Fibroblast of lung (primary cell): ENCODE measurements around the gene PALLD. TPM values are rescaled to one million over a fixed set of nuclear protein-coding genes. Genes with fewer than 3 reads are reported as not detected.
A peak's percentile ranks its signal among the peaks of the same experiment; 100 is the strongest.

ENCODE experiments used
- DNase-seq, 2 donors: peaks; one replicate each; pipeline versions ENCODE4 v3.0.0 to v3.0.0-alpha.2; 2010; ENCODE audit warnings: low read depth in 2 of 2
- H2AFZ ChIP-seq: 2 replicates; pipeline ENCODE4 v1.5.1; 2012; ENCODE audit warnings: low read length, control low read depth, inconsistent platforms
- H3K27ac ChIP-seq: 2 replicates; pipeline ENCODE4 v1.5.1; 2011; ENCODE audit warnings: low read length, control low read depth; ENCODE audit not compliant: insufficient read depth
- H3K27me3 ChIP-seq: 2 replicates; pipeline ENCODE4 v1.5.1; 2011; ENCODE audit warnings: mild to moderate bottlenecking, low read length; ENCODE audit not compliant: control insufficient read depth, insufficient read depth
- H3K36me3 ChIP-seq: 2 replicates; pipeline ENCODE4 v1.5.1; 2011; ENCODE audit warnings: low read length; ENCODE audit not compliant: control insufficient read depth, insufficient read depth
- H3K4me1 ChIP-seq: 2 replicates; pipeline ENCODE4 v1.5.1; 2011; ENCODE audit warnings: low read length; ENCODE audit not compliant: control insufficient read depth, insufficient read depth; ENCODE audit errors: extremely low read depth
- H3K4me2 ChIP-seq: 2 replicates; pipeline ENCODE4 v1.5.1; 2011; ENCODE audit warnings: low read length, control low read depth; ENCODE audit not compliant: insufficient read depth; ENCODE audit errors: extremely low read depth
- H3K4me3 ChIP-seq, 4 experiments: fragments of 200-600 bp in 1 of 4; sonication (generic) in 1 of 4; replicated peaks in 1 of 4; 2 replicates each; pipeline ENCODE4 v1.5.1; 2011 to 2016; ENCODE audit warnings: low read length in 4 of 4, low read depth in 3 of 4, mild to moderate bottlenecking in 3 of 4, control low read depth in 2 of 4, inconsistent platforms in 1 of 4, mixed read lengths in 1 of 4; ENCODE audit not compliant: insufficient read depth in 1 of 4; ENCODE audit errors: control extremely low read depth in 1 of 4
- H3K79me2 ChIP-seq: 2 replicates; pipeline ENCODE4 v1.5.1; 2012; ENCODE audit warnings: mild to moderate bottlenecking, low read length, inconsistent platforms; ENCODE audit not compliant: control insufficient read depth, insufficient read depth
- H3K9ac ChIP-seq: 2 replicates; pipeline ENCODE4 v1.5.1; 2011; ENCODE audit warnings: mild to moderate bottlenecking, low read length, control low read depth; ENCODE audit not compliant: insufficient read depth
- H3K9me3 ChIP-seq: 2 replicates; pipeline ENCODE4 v1.5.1; 2012; ENCODE audit warnings: low read depth, low read length; ENCODE audit not compliant: control insufficient read depth, insufficient read depth
- H4K20me1 ChIP-seq: 2 replicates; pipeline ENCODE4 v1.5.1; 2011; ENCODE audit warnings: low read length; ENCODE audit not compliant: control insufficient read depth, insufficient read depth; ENCODE audit errors: extremely low read depth
- EZH2 ChIP-seq: IDR thresholded peaks from 2 replicates; pipeline ENCODE4 v1.5.1; 2012; ENCODE audit warnings: low read length, control low read depth, mild to moderate bottlenecking; ENCODE audit errors: missing control alignments
- polyA plus RNA-seq, 2 donors: library from polyadenylated mRNA; depleted of rRNA in 1 of 2; stranded (reverse) in 1 of 2; unstranded in 1 of 2; fragments of >200 nt; gene quantifications; 2 replicates each; pipeline ENCODE4 v1.2.1, GENCODE V29; 2011 to 2012; ENCODE audit warnings: missing spikeins in 1 of 2
- total RNA-seq: library from RNA; depleted of rRNA; stranded (reverse); fragments of >200 nt; gene quantifications from 2 replicates; pipeline ENCODE4 v1.2.1, GENCODE V29; 2014
- TF ChIP-seq, protein P1 (sequence below), 2 donors: IDR thresholded peaks in 1 of 2; conservative IDR thresholded peaks in 1 of 2; 1 replicate in 1 of 2; 2 replicates in 1 of 2; pipeline ENCODE4 v1.5.1; 2011 to 2012; ENCODE audit warnings: low read length in 2 of 2, control low read depth in 1 of 2, inconsistent platforms in 1 of 2, low read depth in 1 of 2, mild to moderate bottlenecking in 1 of 2

The PALLD gene
- total and polyA plus RNA-seq, 2 donors (not counting 1 experiment from before 2014, with no cell fraction given): 200 to 205 TPM

DNA sequence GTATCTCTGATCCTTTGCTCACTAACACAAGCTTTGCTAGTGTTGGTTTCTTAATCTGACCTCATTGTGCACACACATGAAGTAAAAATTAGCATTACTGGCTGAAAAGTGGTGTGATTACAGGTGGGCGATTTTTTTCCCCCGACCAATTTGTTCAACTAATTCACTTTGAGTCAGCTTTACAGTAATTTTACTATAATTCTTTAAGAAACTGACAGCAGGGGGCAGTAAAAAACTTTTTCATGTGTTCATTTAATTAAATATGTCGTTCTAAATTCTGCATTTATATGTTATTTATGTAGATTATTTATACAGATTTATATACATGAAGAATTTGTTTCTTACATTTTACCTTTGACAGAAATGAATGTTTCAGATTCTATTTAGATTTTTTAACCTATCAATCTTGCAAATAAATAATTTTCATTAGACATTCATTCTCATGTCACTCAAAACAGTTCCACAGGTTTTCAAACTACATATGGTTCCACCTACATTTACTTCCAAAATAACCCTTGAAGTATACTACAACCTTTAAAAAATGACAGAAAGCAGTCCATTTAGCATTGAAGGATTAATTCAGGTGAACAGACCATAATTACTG lies 17.5 kb downstream of the PALLD start:
- Histone ChIP-seq H3K27ac (no peak overlapping the region), H3K27me3 (no peaks in the 10 kb centered on the region), H3K4me2 (no peak overlapping the region), H3K36me3 (no peaks in the 10 kb centered on the region), H2AFZ (no peak overlapping the region), H3K4me1 (no peaks in the 10 kb centered on the region), H3K9ac (no peak overlapping the region), H3K4me3 (no peak overlapping the region), H3K79me2 (no peaks in the 10 kb centered on the region), H3K9me3 (no peaks in the 10 kb centered on the region), H4K20me1 (no peaks in the 10 kb centered on the region)
- DNase-seq: peak; percentile 29 to 70
- no peak for TF ChIP-seq EZH2
- TF ChIP-seq, protein P1, sequence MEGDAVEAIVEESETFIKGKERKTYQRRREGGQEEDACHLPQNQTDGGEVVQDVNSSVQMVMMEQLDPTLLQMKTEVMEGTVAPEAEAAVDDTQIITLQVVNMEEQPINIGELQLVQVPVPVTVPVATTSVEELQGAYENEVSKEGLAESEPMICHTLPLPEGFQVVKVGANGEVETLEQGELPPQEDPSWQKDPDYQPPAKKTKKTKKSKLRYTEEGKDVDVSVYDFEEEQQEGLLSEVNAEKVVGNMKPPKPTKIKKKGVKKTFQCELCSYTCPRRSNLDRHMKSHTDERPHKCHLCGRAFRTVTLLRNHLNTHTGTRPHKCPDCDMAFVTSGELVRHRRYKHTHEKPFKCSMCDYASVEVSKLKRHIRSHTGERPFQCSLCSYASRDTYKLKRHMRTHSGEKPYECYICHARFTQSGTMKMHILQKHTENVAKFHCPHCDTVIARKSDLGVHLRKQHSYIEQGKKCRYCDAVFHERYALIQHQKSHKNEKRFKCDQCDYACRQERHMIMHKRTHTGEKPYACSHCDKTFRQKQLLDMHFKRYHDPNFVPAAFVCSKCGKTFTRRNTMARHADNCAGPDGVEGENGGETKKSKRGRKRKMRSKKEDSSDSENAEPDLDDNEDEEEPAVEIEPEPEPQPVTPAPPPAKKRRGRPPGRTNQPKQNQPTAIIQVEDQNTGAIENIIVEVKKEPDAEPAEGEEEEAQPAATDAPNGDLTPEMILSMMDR (conservative IDR thresholded peaks at IDR 0.05 in 1 of 2, IDR thresholded peaks at IDR 0.05 in 1 of 2; ENCODE audit: low read depth in 1 of 2, low read length in 2 of 2): no peak

DNA sequence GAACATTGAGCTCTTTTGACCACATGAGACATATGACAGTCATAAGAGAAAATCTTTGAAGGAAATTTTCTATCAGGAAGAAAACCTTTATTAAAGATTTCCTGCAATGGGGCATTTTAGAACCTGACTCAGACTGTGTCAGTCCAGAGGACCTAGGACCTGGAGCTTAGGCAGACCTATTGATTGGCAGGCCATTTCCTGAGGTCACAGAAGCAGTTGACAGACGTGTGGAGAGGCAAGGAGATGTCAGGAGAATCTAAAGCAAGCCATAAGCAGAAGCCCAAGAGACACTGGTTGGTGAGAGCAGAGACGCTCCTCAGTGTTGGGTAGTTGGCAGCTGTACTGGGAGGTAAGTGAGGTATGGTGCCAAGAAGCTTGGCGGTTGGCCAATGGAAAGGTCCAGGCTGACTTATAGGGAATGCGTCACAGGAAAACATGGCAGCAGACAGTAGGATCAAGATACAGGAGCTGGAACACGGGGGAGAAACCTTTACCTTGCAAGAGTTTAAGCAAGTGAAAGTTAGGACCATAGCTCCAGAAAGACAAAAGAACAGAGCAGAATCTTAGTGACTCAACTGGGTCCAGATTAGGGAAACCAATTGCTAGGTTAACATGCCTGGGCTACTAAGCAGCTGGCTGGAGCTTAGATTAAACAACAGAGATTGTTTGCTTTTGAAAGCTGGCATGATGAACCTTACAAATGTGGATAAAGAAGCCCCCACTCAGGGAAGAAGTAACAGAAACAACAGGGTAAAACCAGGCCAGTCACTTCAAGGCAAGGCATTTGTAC lies 18.6 kb downstream of the PALLD start:
- no peak overlapping the region for H3K4me3 ChIP-seq
- no peaks in the 10 kb centered on the region for H4K20me1 ChIP-seq
- H3K27ac ChIP-seq: no peak overlapping the region
- H3K27me3 ChIP-seq: no peaks in the 10 kb centered on the region
- H3K9me3 ChIP-seq: no peaks in the 10 kb centered on the region
- peak in 1 of 2 donors; percentile 17 for DNase-seq
- H3K36me3 ChIP-seq: no peaks in the 10 kb centered on the region
- H3K4me2 ChIP-seq: no peak overlapping the region
- no peak overlapping the region for H3K9ac ChIP-seq
- TF ChIP-seq, protein P1 (conservative IDR thresholded peaks at IDR 0.05 in 1 of 2, IDR thresholded peaks at IDR 0.05 in 1 of 2; ENCODE audit: low read depth in 1 of 2, low read length in 2 of 2): no peak
- TF ChIP-seq EZH2: no peak
- H3K79me2 ChIP-seq: no peaks in the 10 kb centered on the region
- no peaks in the 10 kb centered on the region for H3K4me1 ChIP-seq
- H2AFZ ChIP-seq: no peak overlapping the region

DNA sequence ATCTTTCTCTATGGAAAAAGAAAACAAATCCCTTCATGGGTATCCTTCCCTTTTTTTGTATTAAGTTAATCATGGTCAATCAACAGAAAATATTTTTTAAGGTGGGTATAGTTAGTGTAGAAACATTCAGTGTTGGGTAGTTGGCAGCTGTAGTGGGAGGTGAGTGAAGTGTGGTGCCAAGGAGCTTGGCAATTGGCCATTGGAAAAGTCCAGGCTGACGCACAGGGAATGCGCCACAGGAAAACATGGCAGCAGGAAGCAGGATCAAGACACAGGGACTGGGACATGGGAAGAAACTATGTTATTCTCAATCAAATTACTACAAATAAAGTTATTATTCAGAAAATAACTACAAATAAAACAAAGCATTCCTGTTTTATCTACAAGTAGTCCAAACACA lies 20.0 kb downstream of the PALLD start:
- Histone ChIP-seq H3K27me3 (no peaks in the 10 kb centered on the region), H4K20me1 (no peaks in the 10 kb centered on the region), H3K4me3 (no peak overlapping the region), H3K9ac (no peak overlapping the region), H3K36me3 (no peaks in the 10 kb centered on the region), H3K79me2 (no peaks in the 10 kb centered on the region), H2AFZ (no peak overlapping the region), H3K4me2 (no peak overlapping the region), H3K27ac (no peak overlapping the region), H3K9me3 (no peaks in the 10 kb centered on the region), H3K4me1 (no peaks in the 10 kb centered on the region)
- DNase-seq: no peak
- TF ChIP-seq EZH2: no peak
- TF ChIP-seq, protein P1 (conservative IDR thresholded peaks at IDR 0.05 in 1 of 2, IDR thresholded peaks at IDR 0.05 in 1 of 2; ENCODE audit: low read depth in 1 of 2, low read length in 2 of 2): no peak
